HG02623 (cell line): ENCODE results near the gene PREX1.

Experiments
- ATAC-seq: cut with Tn5 transposase; IDR thresholded peaks from one replicate; pipeline ENCODE4 v1.9.1; 2021; ENCODE audit warnings: moderate library complexity; ENCODE audit not compliant: unreplicated experiment

PREX1 gene

GRCh38 chr20:48705240-48706115, 122.3 kb downstream of the PREX1 start:
- ATAC-seq = no peak

DNA sequence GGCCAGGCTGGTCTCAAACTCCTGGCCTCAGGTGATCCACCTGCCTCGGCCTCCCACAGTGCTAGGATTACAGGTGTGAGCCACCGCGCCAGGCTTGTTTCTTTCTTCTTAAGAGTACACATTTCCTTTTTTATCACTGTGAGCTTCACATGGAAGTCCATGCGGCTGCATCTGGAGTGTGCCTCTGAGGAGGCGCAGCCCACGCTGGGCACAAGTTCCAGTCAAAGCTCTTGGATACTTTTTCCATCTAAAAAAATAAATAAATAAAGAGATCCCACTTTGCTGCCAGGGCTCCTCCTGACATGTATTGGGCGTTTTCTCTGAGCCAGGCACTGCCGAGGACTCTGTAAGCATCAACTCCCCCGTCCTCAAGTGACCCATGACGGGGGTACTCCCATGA, 123.0 kb downstream of the PREX1 start:
- no peak for ATAC-seq

GRCh38 chr20:48703511-48704219, 124.1 kb downstream of the PREX1 start:
- no peak for ATAC-seq

GRCh38 chr20:48703107-48703506, 124.7 kb downstream of the PREX1 start:
- no peak for ATAC-seq

DNA sequence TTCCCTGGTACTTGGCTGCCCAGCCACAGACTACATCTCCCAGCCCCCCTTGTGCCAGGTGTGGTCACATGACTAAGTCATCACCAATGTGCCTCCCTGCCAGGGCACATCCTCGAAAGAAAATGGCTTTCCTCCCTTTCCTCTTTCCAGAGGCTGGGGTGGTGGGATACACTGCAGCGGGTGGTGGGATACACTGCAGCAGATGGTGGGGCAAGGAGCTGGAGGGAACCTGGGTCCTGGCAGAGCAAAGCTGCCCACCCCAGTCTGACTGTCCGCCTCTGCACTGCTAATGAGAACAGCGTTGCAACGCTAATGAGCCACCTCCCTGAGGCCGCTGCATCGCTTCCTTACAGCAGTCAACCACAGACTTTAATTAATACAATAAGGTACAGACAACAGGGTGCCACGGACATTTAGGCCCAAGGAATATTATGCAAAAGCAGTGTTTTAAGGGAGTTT, 125.3 kb downstream of the PREX1 start:
- ATAC-seq = no peak

GRCh38 chr20:48701702-48702101, 126.1 kb downstream of the PREX1 start:
- no peak for ATAC-seq

- no peak for ATAC-seq
Measured at GRCh38 chr20:48698507-48699267, 129.1 kb downstream of the PREX1 start.

- ATAC-seq = no peak
Measured at GRCh38 chr20:48697845-48698491, 129.8 kb downstream of the PREX1 start.

DNA sequence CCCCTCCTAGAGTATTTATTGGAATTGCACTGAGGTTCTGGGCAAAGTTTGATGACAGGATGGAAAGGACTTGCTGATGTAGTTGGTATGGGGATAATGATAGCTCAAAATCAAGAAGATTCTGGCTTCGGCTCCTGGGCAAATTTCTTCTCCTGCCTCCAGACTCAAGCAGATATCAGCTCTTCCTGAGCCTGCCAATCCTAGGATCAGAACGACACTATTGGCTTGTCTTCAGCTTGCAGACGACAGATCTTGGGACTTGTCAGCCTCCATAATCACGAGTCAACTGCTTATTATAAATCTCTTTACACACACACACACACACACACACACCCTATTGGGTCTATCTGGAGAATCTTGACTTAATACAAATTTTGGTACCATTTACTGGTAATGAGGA, 131.1 kb downstream of the PREX1 start:
- ATAC-seq = no peak

DNA sequence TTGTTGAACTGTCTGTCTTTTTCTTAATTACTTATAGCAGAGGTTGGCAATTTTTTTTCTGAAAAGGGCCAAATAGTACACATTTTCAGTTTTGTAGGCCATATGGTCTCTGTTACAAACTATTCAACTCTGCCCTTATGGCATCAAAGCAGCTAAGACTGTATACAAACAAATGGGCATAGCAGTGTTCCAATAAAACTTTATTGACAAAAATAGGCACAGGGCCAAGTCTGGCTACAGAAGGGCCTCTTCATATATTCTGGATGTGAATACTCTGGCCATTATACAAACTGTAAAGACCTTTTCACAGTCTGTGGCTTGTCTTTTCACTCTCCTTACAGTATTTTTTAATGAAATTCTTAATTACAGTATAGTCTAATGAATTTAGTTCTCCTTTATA, 132.1 kb downstream of the PREX1 start:
- no peak for ATAC-seq

DNA sequence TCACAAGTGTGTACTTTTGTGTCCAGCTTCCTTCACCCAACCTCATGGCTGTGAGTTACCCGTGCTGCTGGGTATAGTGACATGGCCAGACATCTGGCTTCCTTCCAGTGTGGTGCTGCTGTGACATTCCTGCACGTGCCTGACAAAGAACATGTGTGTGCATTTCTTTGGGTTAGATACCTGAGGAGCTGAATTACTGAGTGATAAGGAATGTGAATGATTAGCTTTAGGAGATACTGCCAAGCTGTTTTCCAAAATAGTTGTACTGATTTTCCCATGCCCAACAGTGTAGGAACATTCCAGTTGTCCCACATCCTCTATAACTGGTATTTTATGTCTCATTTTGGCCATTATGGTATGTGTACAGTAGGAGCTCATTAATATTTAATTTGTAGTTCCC, 132.5 kb downstream of the PREX1 start:
- ATAC-seq = no peak

- no peak for ATAC-seq
Measured at GRCh38 chr20:48694381-48694865, 133.4 kb downstream of the PREX1 start.

DNA sequence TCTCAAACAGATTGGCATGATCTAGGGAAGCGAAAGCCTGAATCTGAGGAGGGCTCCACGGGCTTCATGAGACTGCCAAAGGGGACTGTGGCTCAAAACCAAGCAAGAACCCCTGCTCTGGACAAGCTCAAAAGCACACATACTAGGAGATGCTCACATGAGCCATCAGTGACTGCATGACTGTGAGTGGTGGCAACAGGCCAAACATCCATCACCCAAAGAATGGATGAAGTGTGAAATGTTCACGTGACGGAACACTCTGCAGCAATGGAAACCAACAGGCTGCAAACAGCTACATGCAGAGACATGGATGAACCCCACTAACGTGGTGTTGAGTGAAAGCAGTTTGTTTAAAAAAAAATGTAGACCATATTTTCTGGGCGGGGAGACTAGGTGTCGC, 136.3 kb downstream of the PREX1 start:
- ATAC-seq = no peak

DNA sequence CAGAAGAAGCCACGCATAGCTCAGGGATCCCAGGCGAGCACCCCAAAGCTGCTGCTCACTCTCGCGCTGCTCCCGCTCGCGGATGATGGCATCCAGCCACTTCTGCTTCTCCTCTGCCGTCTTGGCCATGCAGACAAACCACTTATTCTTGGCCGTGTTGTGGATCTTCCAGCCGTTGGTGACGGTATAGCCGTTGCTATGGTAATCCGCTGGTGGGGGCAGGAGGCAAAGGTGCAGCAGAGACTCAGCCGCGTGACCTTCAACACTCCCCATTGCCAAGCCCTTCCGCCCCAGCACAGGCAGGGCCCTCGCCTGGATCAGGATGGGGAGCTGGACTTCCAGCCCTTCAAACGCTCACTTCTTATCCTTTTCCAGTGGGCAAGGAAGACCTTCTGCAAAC, 136.9 kb downstream of the PREX1 start:
- ATAC-seq = no peak

DNA sequence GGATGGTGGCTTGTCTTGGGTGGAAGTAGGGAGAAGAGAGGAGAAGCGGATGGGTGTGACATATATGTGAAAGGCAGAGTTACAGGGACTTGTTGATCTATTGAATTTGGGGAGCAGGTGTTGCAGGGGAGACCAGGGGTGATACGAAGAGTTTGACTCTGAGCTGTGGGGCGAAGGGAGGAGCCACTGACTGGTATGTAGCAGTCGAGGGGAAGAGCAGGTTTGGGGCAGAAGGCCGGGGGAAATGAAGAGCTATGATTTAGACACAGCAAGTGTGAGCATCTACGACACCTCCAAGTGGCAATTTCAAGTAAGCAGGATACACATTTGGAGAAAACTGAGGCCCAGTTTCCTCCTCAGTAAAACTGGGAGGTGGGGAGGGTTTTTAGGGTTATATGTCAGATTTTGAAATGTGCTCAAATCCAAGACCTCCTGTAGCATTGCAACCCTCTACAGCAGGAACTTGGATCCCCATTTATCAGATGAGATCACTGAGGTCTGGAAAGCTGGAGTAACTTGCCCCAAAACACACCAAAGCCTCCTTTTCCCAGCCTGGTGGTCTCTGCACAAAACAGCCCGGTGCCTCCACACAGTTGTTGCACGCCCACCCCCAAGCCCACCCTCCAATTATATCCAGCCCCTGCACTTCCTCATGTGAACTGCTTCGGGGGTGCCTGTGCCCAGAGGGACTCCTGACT, 137.8 kb downstream of the PREX1 start:
- ATAC-seq = no peak

GRCh38 chr20:48689388-48689787, 138.4 kb downstream of the PREX1 start:
- ATAC-seq = no peak

GRCh38 chr20:48688579-48688978, 139.2 kb downstream of the PREX1 start:
- ATAC-seq = no peak

- no peak for ATAC-seq
Measured at GRCh38 chr20:48687117-48687800, 140.5 kb downstream of the PREX1 start.

GRCh38 chr20:48686238-48687116, 141.3 kb downstream of the PREX1 start:
- no peak for ATAC-seq
